A549 (cell line): ENCODE measurements around the gene CDH16.

Experiments used
- CTCF ChIP-seq: fragments of >200 bp; sonication (Bioruptor Twin); formaldehyde crosslinking; IDR thresholded peaks from 3 replicates; pipeline ENCODE4 v1.5.1; 2016
- EP300 ChIP-seq, 2 experiments: fragments of >200 bp; sonication (Bioruptor Twin); formaldehyde crosslinking; IDR thresholded peaks; 2 replicates in 1 of 2; 3 replicates in 1 of 2; pipeline ENCODE4 v1.6.1; 2016 to 2017
- POLR2A ChIP-seq: IDR thresholded peaks from 2 replicates; pipeline ENCODE4 v1.6.1; 2012; ENCODE audit warnings: mild to moderate bottlenecking, low read length
- RARB ChIP-seq: fragments of 250-450 bp; sonication (Bioruptor Pico); IDR thresholded peaks from 2 replicates; pipeline ENCODE4 v1.8.0; 2021; ENCODE audit warnings: mild to moderate bottlenecking, moderate library complexity
- SMC3 ChIP-seq: fragments of >200 bp; sonication (Bioruptor Twin); formaldehyde crosslinking; IDR thresholded peaks from 3 replicates; pipeline ENCODE4 v1.6.1; 2018; ENCODE audit warnings: inconsistent platforms

GRCh38 chr16:66926961-66927436 is 8.3 kb upstream of the CDH16 start:
- no peak for TF ChIP-seq SMC3
- no peak for TF ChIP-seq CTCF
- no peak for TF ChIP-seq POLR2A
- no peak for TF ChIP-seq RARB (CRISPR knock-in tag)
- no peak for TF ChIP-seq EP300 (IDR thresholded peaks at IDR 0.05)
